A549 (cell line): Measurements from ENCODE around the gene ASGR1. TPM values are rescaled to one million over a fixed set of nuclear protein-coding genes. Genes with fewer than 3 reads are reported as not detected.

Experiments used
- ATAC-seq, 2 experiments: fragments of 200-7000 bp in 1 of 2; fragments of >200 bp in 1 of 2; cut with Nextera tagmentation in 1 of 2; cut with Tn5 transposase in 1 of 2; 3 replicates each; pipeline versions ENCODE4 v1.8.0 to v1.9.1; 2018 to 2020; ENCODE audit warnings: mild to moderate bottlenecking in 1 of 2, moderate library complexity in 1 of 2
- CTCF ChIA-PET: fragments of 300-600 bp; sonication (Branson Sonifier 250); formaldehyde crosslinking; extraction: SDS; loops from one replicate; lab custom pipeline; 2021; ENCODE audit warnings: antibody characterized with exemption, inconsistent platforms; lab: Yijun Ruan, JAX
- POLR2A ChIA-PET: fragments of 350-600 bp; formaldehyde crosslinking; extraction: SDS; loops from one replicate; lab custom pipeline; 2021; ENCODE audit warnings: antibody characterized with exemption, inconsistent platforms; lab: Yijun Ruan, JAX
- DNase-seq, 2 experiments: peaks; one replicate each; pipeline versions ENCODE4 v3.0.0 to v3.0.0-alpha.2; 2011 to 2016; ENCODE audit warnings: low read depth in 1 of 2, low spot score in 1 of 2
- FAIRE-seq: peaks from 2 replicates; lab custom pipeline; 2011; peaks lifted over from hg19 to GRCh38; lab: Jason Lieb, UNC
- H3K27ac ChIP-seq, 2 experiments: fragments of >200 bp; sonication (Bioruptor Twin); formaldehyde crosslinking; 3 replicates each; pipeline ENCODE4 v1.5.1; 2016 to 2017
- H3K4me1 ChIP-seq: fragments of >200 bp; sonication (Bioruptor Twin); formaldehyde crosslinking; 3 replicates; pipeline ENCODE4 v1.6.1; 2016
- H3K4me2 ChIP-seq: fragments of >200 bp; sonication (Bioruptor Twin); formaldehyde crosslinking; 3 replicates; pipeline ENCODE4 v1.6.1; 2016
- H3K4me3 ChIP-seq: fragments of >200 bp; sonication (Bioruptor Twin); formaldehyde crosslinking; 3 replicates; pipeline ENCODE4 v1.5.1; 2016
- H3K9me3 ChIP-seq: fragments of >200 bp; sonication (Bioruptor Twin); formaldehyde crosslinking; 3 replicates; pipeline ENCODE4 v1.6.1; 2016
- BHLHE40 ChIP-seq: IDR thresholded peaks from 2 replicates; pipeline ENCODE4 v1.6.1; 2012; ENCODE audit warnings: low read depth, low read length, inconsistent platforms
- CBX2 ChIP-seq: fragments of 200-600 bp; sonication (generic); IDR thresholded peaks from 2 replicates; pipeline ENCODE4 v1.6.1; 2016; ENCODE audit warnings: low read depth, mild to moderate bottlenecking, borderline replicate concordance
- EHF ChIP-seq: fragments of 250-450 bp; sonication (Bioruptor Pico); IDR thresholded peaks from 2 replicates; pipeline ENCODE4 v1.5.0; 2020; ENCODE audit warnings: mild to moderate bottlenecking
- FOSL2 ChIP-seq, 2 experiments: fragments of 450-650 bp in 1 of 2; fragments of >200 bp in 1 of 2; sonication (Bioruptor Twin) in 1 of 2; formaldehyde crosslinking; IDR thresholded peaks; 2 replicates each; pipeline versions ENCODE4 v1.5.0 to v1.6.1; 2016 to 2020; ENCODE audit warnings: mild to moderate bottlenecking in 1 of 2, moderate library complexity in 1 of 2
- FOXS1 ChIP-seq: fragments of 250-450 bp; sonication (Bioruptor Pico); IDR thresholded peaks from 2 replicates; pipeline ENCODE4 v1.5.0; 2020; ENCODE audit warnings: mild to moderate bottlenecking, moderate library complexity
- GATA3 ChIP-seq: IDR thresholded peaks from 2 replicates; pipeline ENCODE4 v1.6.1; 2012; ENCODE audit warnings: borderline replicate concordance
- KDM1A ChIP-seq: fragments of 200-600 bp; sonication (generic); IDR thresholded peaks from 2 replicates; pipeline ENCODE4 v1.6.1; 2016; ENCODE audit warnings: low read depth, mild to moderate bottlenecking
- MAZ ChIP-seq: fragments of 150-350 bp; IDR thresholded peaks from 2 replicates; pipeline ENCODE4 v1.6.1; 2014; ENCODE audit warnings: antibody characterized with exemption, low read depth, low read length, borderline replicate concordance
- NPAS2 ChIP-seq: fragments of 250-450 bp; sonication (Bioruptor Pico); IDR thresholded peaks from 2 replicates; pipeline ENCODE4 v1.8.0; 2022; ENCODE audit warnings: mild to moderate bottlenecking, moderate library complexity, borderline replicate concordance
- NR3C1 ChIP-seq: fragments of >200 bp; sonication (Bioruptor Twin); formaldehyde crosslinking; IDR thresholded peaks from 3 replicates; pipeline ENCODE4 v1.6.1; 2017
- RAD21 ChIP-seq, 2 experiments: fragments of >200 bp in 1 of 2; sonication (Bioruptor Twin) in 1 of 2; formaldehyde crosslinking in 1 of 2; IDR thresholded peaks in 1 of 2; conservative IDR thresholded peaks in 1 of 2; 2 replicates in 1 of 2; 3 replicates in 1 of 2; pipeline ENCODE4 v1.6.1; 2012 to 2018; ENCODE audit warnings: inconsistent platforms in 1 of 2
- RCOR1 ChIP-seq: fragments of 150-350 bp; IDR thresholded peaks from 2 replicates; pipeline ENCODE4 v1.6.1; 2014; ENCODE audit warnings: antibody characterized with exemption, low read length, low read depth
- SREBF2 ChIP-seq: fragments of 450-650 bp; IDR thresholded peaks from 2 replicates; pipeline ENCODE4 v1.6.1; 2014; ENCODE audit warnings: mild to moderate bottlenecking, moderate library complexity
- WGBS: methylation state at CpG from one replicate; pipeline ENCODE4 v1.1.6; 2017; ENCODE audit errors: missing lambda C conversion rate; 5-methylcytosine and 5-hydroxymethylcytosine counted together
- polyA plus RNA-seq, 4 experiments: library from polyadenylated mRNA; depleted of rRNA in 3 of 4; stranded (reverse); fragments of >200 nt; fragmentation: RNase III in 1 of 4; extraction: RNeasy Plus Mini Kit Qiagen cat#74134 plus additional on column Dnase treatment in 1 of 4; gene quantifications; 2 replicates in 3 of 4; 3 replicates in 1 of 4; pipeline ENCODE4 v1.2.3, GENCODE V29; 2011 to 2017
- TF ChIP-seq, protein P1 (sequence below): fragments of 250-450 bp; sonication (Bioruptor Pico); IDR thresholded peaks from 2 replicates; pipeline ENCODE4 v1.5.0; 2021; ENCODE audit warnings: mild to moderate bottlenecking, moderate library complexity, borderline replicate concordance
- TF ChIP-seq, protein P2 (sequence below): fragments of 150-350 bp; IDR thresholded peaks from 2 replicates; pipeline ENCODE4 v1.6.1; 2014; ENCODE audit warnings: low read depth, mild to moderate bottlenecking, low read length
- TF ChIP-seq, protein P3 (sequence below): fragments of 200-600 bp; sonication (generic); IDR thresholded peaks from 2 replicates; pipeline ENCODE4 v1.6.1; 2016; ENCODE audit warnings: antibody characterized with exemption, mild to moderate bottlenecking, moderate library complexity
- TF ChIP-seq, protein P4 (sequence below): fragments of 450-650 bp; IDR thresholded peaks from 2 replicates; pipeline ENCODE4 v1.6.1; 2014; ENCODE audit warnings: antibody characterized with exemption
- TF ChIP-seq, protein P5 (sequence below): fragments of >200 bp; sonication (Bioruptor Twin); formaldehyde crosslinking; IDR thresholded peaks from 3 replicates; pipeline ENCODE4 v1.5.1; 2016

ASGR1 gene
- polyA plus RNA-seq, 2 of the 4 experiments (the other 2 are of a cell fraction), result 1.6 to 2.6 TPM

DNA sequence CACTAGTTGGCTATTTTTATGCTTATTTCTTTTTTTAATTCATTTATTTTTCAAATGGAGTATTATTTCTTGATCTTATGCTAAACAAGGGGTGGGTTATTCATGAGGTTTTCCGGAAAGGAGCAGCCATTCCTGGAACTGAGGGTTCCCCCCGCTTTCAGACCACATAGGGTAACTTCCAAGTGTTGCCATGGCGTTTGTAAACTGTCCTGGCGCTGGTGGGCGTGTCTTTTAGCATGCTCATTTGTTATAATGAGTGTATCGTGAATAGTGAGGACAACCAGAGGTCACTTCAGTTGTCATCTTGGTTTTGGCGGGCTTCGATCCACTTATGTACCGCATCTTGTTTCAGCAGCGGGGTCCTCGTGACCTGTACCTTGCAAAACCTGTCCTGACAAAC is 35.0 kb downstream of the ASGR1 start:
- no peaks in the 10 kb centered on the region for H3K4me1 ChIP-seq
- H3K4me3 ChIP-seq, result no peak overlapping the region
- WGBS, result 76% methylated on average over 11 of the region's 11 CpGs
- ChIA-PET POLR2A (no interaction called here), CTCF (interaction anchor here (1.0 to 45.7 kb wide), 6 partner anchors 7 to 122 kb away, joined by 4 to 1477 read pairs (median 8); partner anchors contain the start of genes SLC16A11 and SLC16A13)
- no peak overlapping the region for H3K4me2 ChIP-seq
- FAIRE-seq (no peak), DNase-seq (no peak), ATAC-seq (no peak)
- TF ChIP-seq RAD21 (conservative IDR thresholded peaks at IDR 0.05 in 1 of 2, IDR thresholded peaks at IDR 0.05 in 1 of 2) (no peak), KDM1A (no peak), EHF (CRISPR knock-in tag) (no peak), SREBF2 (no peak), GATA3 (no peak), NPAS2 (CRISPR knock-in tag) (no peak), RCOR1 (no peak), CBX2 (no peak), BHLHE40 (no peak), FOXS1 (CRISPR knock-in tag) (no peak), MAZ (no peak), NR3C1 (no peak), FOSL2 (IDR thresholded peaks at IDR 0.05) (no peak), FOSL2 (CRISPR knock-in tag; IDR thresholded peaks at IDR 0.05) (no peak)
- TF ChIP-seq, protein P1, sequence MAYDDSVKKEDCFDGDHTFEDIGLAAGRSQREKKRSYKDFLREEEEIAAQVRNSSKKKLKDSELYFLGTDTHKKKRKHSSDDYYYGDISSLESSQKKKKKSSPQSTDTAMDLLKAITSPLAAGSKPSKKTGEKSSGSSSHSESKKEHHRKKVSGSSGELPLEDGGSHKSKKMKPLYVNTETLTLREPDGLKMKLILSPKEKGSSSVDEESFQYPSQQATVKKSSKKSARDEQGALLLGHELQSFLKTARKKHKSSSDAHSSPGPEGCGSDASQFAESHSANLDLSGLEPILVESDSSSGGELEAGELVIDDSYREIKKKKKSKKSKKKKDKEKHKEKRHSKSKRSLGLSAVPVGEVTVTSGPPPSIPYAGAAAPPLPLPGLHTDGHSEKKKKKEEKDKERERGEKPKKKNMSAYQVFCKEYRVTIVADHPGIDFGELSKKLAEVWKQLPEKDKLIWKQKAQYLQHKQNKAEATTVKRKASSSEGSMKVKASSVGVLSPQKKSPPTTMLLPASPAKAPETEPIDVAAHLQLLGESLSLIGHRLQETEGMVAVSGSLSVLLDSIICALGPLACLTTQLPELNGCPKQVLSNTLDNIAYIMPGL, result no peak
- TF ChIP-seq, protein P2, sequence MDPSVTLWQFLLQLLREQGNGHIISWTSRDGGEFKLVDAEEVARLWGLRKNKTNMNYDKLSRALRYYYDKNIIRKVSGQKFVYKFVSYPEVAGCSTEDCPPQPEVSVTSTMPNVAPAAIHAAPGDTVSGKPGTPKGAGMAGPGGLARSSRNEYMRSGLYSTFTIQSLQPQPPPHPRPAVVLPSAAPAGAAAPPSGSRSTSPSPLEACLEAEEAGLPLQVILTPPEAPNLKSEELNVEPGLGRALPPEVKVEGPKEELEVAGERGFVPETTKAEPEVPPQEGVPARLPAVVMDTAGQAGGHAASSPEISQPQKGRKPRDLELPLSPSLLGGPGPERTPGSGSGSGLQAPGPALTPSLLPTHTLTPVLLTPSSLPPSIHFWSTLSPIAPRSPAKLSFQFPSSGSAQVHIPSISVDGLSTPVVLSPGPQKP, result no peak
- TF ChIP-seq, protein P3, sequence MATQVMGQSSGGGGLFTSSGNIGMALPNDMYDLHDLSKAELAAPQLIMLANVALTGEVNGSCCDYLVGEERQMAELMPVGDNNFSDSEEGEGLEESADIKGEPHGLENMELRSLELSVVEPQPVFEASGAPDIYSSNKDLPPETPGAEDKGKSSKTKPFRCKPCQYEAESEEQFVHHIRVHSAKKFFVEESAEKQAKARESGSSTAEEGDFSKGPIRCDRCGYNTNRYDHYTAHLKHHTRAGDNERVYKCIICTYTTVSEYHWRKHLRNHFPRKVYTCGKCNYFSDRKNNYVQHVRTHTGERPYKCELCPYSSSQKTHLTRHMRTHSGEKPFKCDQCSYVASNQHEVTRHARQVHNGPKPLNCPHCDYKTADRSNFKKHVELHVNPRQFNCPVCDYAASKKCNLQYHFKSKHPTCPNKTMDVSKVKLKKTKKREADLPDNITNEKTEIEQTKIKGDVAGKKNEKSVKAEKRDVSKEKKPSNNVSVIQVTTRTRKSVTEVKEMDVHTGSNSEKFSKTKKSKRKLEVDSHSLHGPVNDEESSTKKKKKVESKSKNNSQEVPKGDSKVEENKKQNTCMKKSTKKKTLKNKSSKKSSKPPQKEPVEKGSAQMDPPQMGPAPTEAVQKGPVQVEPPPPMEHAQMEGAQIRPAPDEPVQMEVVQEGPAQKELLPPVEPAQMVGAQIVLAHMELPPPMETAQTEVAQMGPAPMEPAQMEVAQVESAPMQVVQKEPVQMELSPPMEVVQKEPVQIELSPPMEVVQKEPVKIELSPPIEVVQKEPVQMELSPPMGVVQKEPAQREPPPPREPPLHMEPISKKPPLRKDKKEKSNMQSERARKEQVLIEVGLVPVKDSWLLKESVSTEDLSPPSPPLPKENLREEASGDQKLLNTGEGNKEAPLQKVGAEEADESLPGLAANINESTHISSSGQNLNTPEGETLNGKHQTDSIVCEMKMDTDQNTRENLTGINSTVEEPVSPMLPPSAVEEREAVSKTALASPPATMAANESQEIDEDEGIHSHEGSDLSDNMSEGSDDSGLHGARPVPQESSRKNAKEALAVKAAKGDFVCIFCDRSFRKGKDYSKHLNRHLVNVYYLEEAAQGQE, result no peak
- TF ChIP-seq, protein P4, sequence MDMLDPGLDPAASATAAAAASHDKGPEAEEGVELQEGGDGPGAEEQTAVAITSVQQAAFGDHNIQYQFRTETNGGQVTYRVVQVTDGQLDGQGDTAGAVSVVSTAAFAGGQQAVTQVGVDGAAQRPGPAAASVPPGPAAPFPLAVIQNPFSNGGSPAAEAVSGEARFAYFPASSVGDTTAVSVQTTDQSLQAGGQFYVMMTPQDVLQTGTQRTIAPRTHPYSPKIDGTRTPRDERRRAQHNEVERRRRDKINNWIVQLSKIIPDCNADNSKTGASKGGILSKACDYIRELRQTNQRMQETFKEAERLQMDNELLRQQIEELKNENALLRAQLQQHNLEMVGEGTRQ, result no peak
- TF ChIP-seq, protein P5, sequence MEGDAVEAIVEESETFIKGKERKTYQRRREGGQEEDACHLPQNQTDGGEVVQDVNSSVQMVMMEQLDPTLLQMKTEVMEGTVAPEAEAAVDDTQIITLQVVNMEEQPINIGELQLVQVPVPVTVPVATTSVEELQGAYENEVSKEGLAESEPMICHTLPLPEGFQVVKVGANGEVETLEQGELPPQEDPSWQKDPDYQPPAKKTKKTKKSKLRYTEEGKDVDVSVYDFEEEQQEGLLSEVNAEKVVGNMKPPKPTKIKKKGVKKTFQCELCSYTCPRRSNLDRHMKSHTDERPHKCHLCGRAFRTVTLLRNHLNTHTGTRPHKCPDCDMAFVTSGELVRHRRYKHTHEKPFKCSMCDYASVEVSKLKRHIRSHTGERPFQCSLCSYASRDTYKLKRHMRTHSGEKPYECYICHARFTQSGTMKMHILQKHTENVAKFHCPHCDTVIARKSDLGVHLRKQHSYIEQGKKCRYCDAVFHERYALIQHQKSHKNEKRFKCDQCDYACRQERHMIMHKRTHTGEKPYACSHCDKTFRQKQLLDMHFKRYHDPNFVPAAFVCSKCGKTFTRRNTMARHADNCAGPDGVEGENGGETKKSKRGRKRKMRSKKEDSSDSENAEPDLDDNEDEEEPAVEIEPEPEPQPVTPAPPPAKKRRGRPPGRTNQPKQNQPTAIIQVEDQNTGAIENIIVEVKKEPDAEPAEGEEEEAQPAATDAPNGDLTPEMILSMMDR, result no peak
- H3K27ac ChIP-seq, result no peak overlapping the region
- no peaks in the 10 kb centered on the region for H3K9me3 ChIP-seq
